Duodenal mucosa (tissue), 2 donors: Measurements from ENCODE around the gene SLC8A3.

ENCODE experiments used
- H3K27ac ChIP-seq: one replicate; pipeline ENCODE4 v1.7.0; 2013; ENCODE audit warnings: low read depth, low read length
- H3K27me3 ChIP-seq, 2 donors: one replicate each; pipeline ENCODE4 v1.7.0; 2013; ENCODE audit warnings: low read length in 2 of 2, control low read depth in 1 of 2; ENCODE audit not compliant: insufficient read depth in 2 of 2, control insufficient read depth in 1 of 2
- H3K36me3 ChIP-seq, 2 donors: one replicate each; pipeline ENCODE4 v1.7.0; 2013; ENCODE audit warnings: low read length in 2 of 2, control low read depth in 1 of 2; ENCODE audit not compliant: insufficient read depth in 2 of 2, control insufficient read depth in 1 of 2
- H3K4me1 ChIP-seq, 2 donors: one replicate each; pipeline ENCODE4 v1.7.0; 2013; ENCODE audit warnings: low read length in 2 of 2, control low read depth in 1 of 2; ENCODE audit not compliant: insufficient read depth in 2 of 2, control insufficient read depth in 1 of 2
- H3K4me3 ChIP-seq, 2 donors: one replicate each; pipeline ENCODE4 v1.7.0; 2013; ENCODE audit warnings: low read length in 2 of 2, low read depth in 1 of 2
- H3K9ac ChIP-seq, 2 donors: one replicate each; pipeline ENCODE4 v1.7.0; 2013; ENCODE audit warnings: low read length in 2 of 2, low read depth in 1 of 2
- H3K9me3 ChIP-seq, 2 donors: one replicate each; pipeline ENCODE4 v1.7.0; 2013; ENCODE audit warnings: low read length in 2 of 2, control low read depth in 1 of 2; ENCODE audit not compliant: control insufficient read depth in 1 of 2

Gene SLC8A3

DNA sequence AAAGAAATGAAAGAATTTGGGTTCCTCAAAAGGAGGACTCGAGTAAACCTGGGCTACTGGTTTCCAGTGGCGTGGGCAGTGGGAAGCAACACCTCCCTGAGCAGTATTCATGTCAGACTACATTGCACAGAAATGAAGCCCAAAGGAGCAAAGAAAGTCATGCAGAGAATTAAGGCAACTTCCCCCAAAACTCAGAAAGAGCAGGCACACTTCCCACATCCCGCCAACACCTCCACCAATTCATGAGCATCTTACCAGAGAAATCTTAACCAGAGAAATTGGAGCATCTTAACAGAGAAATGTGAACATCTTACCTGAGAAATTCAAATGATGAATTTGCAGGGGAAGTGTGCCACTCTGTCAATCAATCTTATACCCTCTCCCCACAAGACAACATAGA lies 36.7 kb downstream of the SLC8A3 start:
- no peaks in the 10 kb centered on the region for H3K36me3 ChIP-seq
- no peak overlapping the region for H3K9ac ChIP-seq
- no peaks in the 10 kb centered on the region for H3K9me3 ChIP-seq
- peaks cover 0 to 6% of the 10 kb centered on the region in 2 donors for H3K27me3 ChIP-seq
- no peaks in the 10 kb centered on the region for H3K4me1 ChIP-seq
- H3K4me3 ChIP-seq: no peak overlapping the region
- H3K27ac ChIP-seq: no peak overlapping the region

DNA sequence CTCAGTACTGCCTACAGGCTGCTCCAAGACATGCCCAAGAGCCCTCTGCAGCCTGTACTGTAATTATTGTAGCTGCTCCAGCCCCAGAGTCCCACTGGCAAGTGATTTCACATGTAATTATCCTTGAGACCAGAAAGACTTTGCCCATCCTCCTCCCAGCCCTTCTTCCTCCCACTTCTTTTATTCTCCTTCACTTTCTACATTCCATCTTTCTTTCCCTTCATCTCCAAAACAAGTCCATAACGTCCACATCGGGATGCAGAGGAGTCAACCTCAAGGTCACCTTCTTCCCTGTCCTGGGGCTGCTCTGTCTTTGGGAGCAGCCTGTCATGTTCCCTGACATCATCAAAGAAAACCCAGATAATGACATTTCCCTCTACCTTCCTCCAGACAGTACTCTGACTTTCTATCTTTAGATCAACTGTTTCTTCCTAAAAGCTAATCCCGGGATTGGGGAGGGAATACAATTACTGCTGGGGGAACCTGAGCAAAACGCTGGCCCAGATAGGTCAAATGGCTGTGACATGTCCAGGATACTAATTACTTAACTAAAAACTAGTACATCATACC lies 39.1 kb downstream of the SLC8A3 start:
- Histone ChIP-seq H3K27ac (no peak overlapping the region), H3K4me1 (no peaks in the 10 kb centered on the region), H3K9ac (no peak overlapping the region), H3K27me3 (peaks cover 0 to 5% of the 10 kb centered on the region in 2 donors), H3K9me3 (no peaks in the 10 kb centered on the region), H3K36me3 (no peaks in the 10 kb centered on the region), H3K4me3 (no peak overlapping the region)

DNA sequence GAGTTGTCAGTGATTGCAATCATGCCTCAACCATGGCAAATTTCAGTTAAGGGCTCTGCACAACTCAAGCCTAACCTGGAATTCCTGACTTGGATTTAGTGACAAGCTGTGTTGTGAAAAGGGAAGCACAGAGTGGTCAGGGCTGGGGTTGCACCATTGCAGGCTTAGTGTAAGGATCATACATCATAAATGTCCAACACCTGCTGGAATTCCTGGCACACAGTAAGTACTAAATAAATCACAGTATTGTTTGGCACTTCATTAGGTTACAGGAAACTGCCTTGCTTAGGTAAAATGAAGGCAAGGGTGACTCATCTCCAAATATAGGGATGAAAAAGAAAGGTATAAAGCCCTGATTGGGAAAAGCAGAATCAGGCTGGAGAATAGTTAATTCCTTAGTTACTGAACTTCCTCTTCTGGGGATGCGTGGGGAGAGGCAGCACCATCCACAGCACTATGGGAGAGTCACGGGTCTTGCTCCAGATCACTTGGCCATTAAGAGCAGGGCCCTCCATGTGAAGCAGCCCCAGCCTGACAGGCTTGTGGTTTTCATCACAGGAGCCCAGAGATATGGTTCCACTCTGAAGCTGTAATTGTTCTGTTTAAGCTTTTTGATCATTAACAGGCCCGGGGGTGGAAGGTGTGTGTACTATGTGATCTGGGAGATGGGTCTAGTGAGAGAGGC lies 39.7 kb downstream of the SLC8A3 start:
- Histone ChIP-seq H3K36me3 (no peaks in the 10 kb centered on the region), H3K4me1 (no peaks in the 10 kb centered on the region), H3K9ac (no peak overlapping the region), H3K27me3 (peaks cover 0 to 5% of the 10 kb centered on the region in 2 donors), H3K4me3 (no peak overlapping the region), H3K27ac (no peak overlapping the region), H3K9me3 (no peaks in the 10 kb centered on the region)

DNA sequence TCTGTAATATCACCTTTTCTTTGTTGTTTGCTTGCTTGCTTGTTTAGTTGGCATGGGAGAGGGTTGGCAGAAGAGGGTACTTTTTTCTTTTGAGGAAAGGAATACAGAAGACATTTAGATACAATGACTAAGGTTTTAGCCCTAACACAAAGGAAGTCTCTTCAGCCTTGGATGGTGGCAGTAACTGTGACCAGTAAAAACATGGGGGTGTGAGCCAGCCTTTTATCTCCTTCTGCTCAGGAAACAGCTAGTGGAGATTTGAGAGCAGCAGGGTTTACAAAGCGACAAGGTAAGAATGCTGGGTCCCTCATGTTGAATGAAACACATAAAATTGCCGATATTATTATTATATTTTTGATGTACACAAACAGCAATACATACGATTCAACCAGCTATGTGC lies 40.4 kb downstream of the SLC8A3 start:
- H3K27me3 ChIP-seq: peaks cover 0 to 5% of the 10 kb centered on the region in 2 donors
- H3K9me3 ChIP-seq: no peaks in the 10 kb centered on the region
- no peak overlapping the region for H3K4me3 ChIP-seq
- H3K27ac ChIP-seq: no peak overlapping the region
- no peaks in the 10 kb centered on the region for H3K36me3 ChIP-seq
- H3K9ac ChIP-seq: no peak overlapping the region
- no peaks in the 10 kb centered on the region for H3K4me1 ChIP-seq

DNA sequence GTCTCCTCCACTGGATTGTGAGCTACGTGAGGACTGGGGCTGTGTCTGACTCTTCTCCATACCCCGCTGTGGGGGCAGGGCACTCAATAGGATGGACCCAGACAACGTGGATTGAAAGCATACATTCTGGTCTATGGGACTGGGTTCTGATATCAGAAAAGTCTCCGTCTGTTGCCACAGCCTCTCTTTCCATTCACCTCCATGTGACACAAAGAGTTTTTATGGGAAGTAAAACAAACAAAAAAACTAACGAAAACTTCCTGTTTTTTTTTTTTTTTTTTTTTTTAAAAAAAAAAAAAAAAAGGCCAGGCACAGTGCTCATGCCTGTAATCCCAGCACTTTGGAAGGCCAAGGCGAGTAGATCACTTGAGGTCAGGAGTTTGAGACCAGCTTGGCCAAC lies 44.7 kb downstream of the SLC8A3 start:
- Histone ChIP-seq H3K9ac (no peak overlapping the region), H3K4me1 (no peaks in the 10 kb centered on the region), H3K9me3 (no peaks in the 10 kb centered on the region), H3K4me3 (no peak overlapping the region), H3K36me3 (no peaks in the 10 kb centered on the region), H3K27me3 (peaks cover 4 to 5% of the 10 kb centered on the region in 2 donors), H3K27ac (no peak overlapping the region)

DNA sequence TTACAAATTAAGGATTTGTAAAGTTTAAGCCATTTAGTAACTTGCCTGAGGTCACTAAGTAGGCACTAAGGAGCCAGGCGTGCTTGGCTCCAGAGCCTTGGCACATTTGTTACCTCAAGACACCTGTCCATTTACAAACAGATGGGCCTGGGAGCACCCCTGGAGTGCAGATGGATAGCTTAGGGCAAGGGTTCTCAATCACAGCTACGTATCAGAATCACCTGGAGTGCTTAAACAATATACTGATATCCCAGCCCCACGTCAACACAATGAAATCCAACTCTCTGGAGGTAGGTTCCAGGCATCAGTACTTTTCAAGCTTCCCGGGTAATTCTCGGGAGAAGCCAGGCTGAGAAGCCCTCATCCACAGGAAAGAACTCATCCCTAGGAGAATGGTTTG lies 45.4 kb downstream of the SLC8A3 start:
- H3K4me1 ChIP-seq: no peaks in the 10 kb centered on the region
- no peak overlapping the region for H3K9ac ChIP-seq
- no peak overlapping the region for H3K4me3 ChIP-seq
- no peaks in the 10 kb centered on the region for H3K36me3 ChIP-seq
- H3K27me3 ChIP-seq: peaks cover 4 to 5% of the 10 kb centered on the region in 2 donors
- H3K27ac ChIP-seq: no peak overlapping the region
- H3K9me3 ChIP-seq: no peaks in the 10 kb centered on the region

DNA sequence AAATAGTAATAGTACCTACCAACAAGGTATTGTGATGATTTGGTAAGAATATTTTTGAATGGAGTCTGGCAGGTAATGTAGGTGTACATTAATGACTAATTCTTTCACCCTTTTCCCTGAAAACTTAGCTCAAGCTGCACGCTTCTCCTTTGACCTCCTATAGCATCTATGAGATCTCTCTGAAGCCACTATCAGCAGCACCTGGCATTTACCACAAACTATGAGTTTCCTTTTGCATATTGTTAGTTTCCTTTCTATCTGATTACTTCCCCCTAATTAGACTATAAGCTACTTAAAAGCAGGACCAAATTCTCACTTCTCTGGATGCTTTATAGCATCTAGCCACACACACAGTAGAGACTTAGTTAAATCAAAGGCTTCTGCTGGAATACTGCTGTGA lies 48.1 kb downstream of the SLC8A3 start:
- H3K9ac ChIP-seq: no peak overlapping the region
- peaks cover under 1 to 4% of the 10 kb centered on the region in 2 donors for H3K27me3 ChIP-seq

DNA sequence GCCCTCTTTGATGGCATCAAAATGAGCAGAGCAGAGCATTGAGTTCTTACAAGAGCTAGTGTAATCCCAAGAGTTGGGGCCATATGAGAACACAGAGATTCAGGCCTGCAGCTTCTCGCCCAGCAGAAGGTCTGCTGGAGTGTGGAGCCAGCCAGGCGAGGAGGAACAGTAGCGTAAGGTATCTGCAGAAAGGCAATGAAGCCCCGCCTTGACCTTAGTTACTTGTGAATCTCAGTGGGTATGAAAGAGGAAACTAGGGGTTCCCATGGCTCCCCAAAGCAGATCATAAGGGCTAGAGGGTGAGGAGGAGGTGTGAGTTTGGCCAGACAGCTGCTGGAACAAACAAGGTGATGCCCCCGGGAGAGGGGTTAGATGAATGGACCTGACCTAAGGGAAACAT lies 49.4 kb downstream of the SLC8A3 start:
- H3K4me3 ChIP-seq: no peak overlapping the region
- no peaks in the 10 kb centered on the region for H3K36me3 ChIP-seq
- H3K27ac ChIP-seq: no peak overlapping the region
- no peaks in the 10 kb centered on the region for H3K4me1 ChIP-seq
- H3K9me3 ChIP-seq: no peaks in the 10 kb centered on the region
- H3K9ac ChIP-seq: no peak overlapping the region
- peaks cover 0 to 4% of the 10 kb centered on the region in 2 donors for H3K27me3 ChIP-seq

More for the DNA sequence above, 48.1 kb downstream of the SLC8A3 start:
- Histone ChIP-seq H3K4me1 (no peaks in the 10 kb centered on the region), H3K27ac (no peak overlapping the region), H3K9me3 (no peaks in the 10 kb centered on the region), H3K4me3 (no peak overlapping the region), H3K36me3 (no peaks in the 10 kb centered on the region)

DNA sequence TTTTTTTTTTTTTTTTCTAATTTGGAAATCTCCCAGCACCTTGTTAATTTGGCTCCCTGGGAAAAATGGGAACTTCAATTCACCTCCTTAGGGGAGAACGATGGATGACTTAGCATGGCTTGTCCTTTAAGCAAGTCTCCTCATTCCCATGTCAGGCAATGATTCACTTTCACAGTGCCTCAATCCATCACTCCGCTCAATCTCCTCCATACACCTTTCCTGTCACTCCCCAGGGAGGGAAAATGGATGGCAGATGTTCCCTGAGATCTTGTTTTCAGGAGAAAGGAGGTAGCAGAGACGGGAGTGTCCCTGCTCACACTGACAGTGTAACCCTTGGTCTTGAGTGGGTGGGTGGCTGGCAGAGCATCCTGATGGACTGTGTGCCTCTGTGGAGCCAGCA lies 51.0 kb downstream of the SLC8A3 start:
- Histone ChIP-seq H3K9me3 (no peaks in the 10 kb centered on the region), H3K27me3 (peaks cover 0 to 4% of the 10 kb centered on the region in 2 donors), H3K27ac (no peak overlapping the region), H3K4me1 (no peaks in the 10 kb centered on the region), H3K9ac (no peak overlapping the region), H3K36me3 (no peaks in the 10 kb centered on the region), H3K4me3 (no peak overlapping the region)

DNA sequence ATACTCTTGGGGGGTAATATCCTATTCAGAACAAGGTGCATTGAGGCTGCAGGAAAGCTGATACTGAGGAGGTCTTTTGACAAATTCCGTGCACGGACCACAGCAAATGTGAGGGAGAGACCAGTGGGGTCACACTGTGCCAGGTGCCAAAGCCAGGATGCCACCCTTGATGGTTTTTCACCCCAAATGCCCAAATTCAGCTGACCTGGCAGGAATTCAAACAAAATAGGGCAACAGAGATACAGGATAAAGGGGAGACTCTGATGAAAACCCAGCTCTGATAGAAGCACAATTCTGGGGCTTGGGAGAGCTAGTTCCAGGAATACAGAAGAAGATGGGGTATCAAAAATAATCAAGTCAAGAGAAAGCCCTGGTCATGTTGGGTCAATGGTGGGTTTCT lies 55.3 kb downstream of the SLC8A3 start:
- H3K9ac ChIP-seq: no peak overlapping the region
- no peak overlapping the region for H3K4me3 ChIP-seq
- H3K27me3 ChIP-seq: peaks cover 0 to 2% of the 10 kb centered on the region in 2 donors
- H3K27ac ChIP-seq: no peak overlapping the region
- H3K36me3 ChIP-seq: no peaks in the 10 kb centered on the region
- no peaks in the 10 kb centered on the region for H3K9me3 ChIP-seq
- H3K4me1 ChIP-seq: no peaks in the 10 kb centered on the region
